22Rv1 (cell line): ENCODE data around the gene UNC5A.

Source experiments
- ZFX ChIP-seq: fragments of 450-650 bp; IDR thresholded peaks from 2 replicates; pipeline ENCODE4 v1.6.1; 2017; ENCODE audit warnings: antibody characterized with exemption, borderline replicate concordance
- TF ChIP-seq, protein P1 (sequence below): fragments of 450-650 bp; IDR thresholded peaks from 2 replicates; pipeline ENCODE4 v1.5.1; 2017; ENCODE audit warnings: mild to moderate bottlenecking

DNA sequence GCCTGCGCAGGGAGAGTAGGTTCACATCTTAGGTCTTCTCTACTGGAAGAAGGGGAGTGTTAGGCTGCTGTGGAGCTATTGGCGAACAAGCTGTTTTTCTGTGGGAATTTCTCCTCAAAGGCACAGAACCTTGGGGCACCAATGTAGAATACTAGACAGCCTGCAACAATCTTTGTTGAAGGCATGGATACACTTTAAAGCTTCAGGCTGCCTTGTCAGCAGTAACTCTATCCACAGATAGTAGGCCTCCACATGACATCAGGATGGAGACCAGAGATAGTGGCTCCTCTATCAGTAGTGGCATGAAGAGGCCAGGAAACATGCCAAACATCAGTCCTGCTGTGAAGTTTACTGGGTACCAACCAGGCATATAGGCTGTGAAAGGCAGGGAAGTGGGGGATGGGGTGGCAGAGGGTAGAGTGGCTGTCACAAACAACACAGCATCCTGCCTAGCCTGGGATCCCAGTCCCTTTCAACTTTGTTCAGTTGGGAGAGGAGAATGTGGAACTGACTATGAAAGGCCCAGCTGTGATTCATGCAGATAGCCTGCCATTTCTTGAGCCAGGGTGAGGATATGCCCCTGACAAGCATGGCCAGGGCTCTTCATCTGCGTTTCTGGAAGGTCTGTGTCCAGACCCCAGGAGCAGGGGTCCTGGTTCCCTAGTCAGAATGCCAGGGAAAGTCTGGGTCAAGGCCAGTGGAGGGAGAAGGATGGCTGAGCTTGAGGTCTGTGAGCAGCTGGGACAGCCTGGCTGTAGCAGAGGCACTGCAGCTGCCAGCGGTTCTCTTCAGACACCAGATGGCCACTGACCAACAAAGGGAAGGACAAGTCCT lies 89.8 kb downstream of the UNC5A start:
- TF ChIP-seq, protein P1, sequence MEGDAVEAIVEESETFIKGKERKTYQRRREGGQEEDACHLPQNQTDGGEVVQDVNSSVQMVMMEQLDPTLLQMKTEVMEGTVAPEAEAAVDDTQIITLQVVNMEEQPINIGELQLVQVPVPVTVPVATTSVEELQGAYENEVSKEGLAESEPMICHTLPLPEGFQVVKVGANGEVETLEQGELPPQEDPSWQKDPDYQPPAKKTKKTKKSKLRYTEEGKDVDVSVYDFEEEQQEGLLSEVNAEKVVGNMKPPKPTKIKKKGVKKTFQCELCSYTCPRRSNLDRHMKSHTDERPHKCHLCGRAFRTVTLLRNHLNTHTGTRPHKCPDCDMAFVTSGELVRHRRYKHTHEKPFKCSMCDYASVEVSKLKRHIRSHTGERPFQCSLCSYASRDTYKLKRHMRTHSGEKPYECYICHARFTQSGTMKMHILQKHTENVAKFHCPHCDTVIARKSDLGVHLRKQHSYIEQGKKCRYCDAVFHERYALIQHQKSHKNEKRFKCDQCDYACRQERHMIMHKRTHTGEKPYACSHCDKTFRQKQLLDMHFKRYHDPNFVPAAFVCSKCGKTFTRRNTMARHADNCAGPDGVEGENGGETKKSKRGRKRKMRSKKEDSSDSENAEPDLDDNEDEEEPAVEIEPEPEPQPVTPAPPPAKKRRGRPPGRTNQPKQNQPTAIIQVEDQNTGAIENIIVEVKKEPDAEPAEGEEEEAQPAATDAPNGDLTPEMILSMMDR, result no peak
- TF ChIP-seq ZFX, result no peak
